Upper lobe of left lung (tissue), 6 donors: ENCODE data around the gene ADGRD2. TPM values are rescaled to one million over a fixed set of nuclear protein-coding genes. Genes with fewer than 3 reads are reported as not detected.

Source experiments
- ATAC-seq, 2 donors: fragments of 200-7000 bp; cut with Tn5 transposase; one replicate each; pipeline ENCODE4 v1.9.1; 2022; ENCODE audit warnings: mild to moderate bottlenecking in 2 of 2, moderate library complexity in 2 of 2; ENCODE audit not compliant: low FRiP score in 2 of 2
- DNase-seq, 2 donors: peaks; one replicate each; pipeline ENCODE4 v3.0.0-alpha.2; 2019 to 2020
- H3K27ac ChIP-seq, 4 donors: fragments of 200-600 bp; sonication (generic); one replicate each; pipeline ENCODE4 v1.5.1; 2016 to 2019
- H3K27me3 ChIP-seq, 4 donors: fragments of 200-600 bp; sonication (generic); one replicate each; pipeline ENCODE4 v1.5.1; 2017 to 2019
- H3K36me3 ChIP-seq, 4 donors: fragments of 200-600 bp; sonication (generic); one replicate each; pipeline ENCODE4 v1.5.1; 2016 to 2019
- H3K4me1 ChIP-seq, 4 donors: fragments of 200-600 bp; sonication (generic); one replicate each; pipeline ENCODE4 v1.5.1; 2018 to 2019
- H3K4me3 ChIP-seq, 4 donors: fragments of 200-600 bp; sonication (generic); one replicate each; pipeline ENCODE4 v1.5.1; 2017 to 2019; ENCODE audit warnings: mild to moderate bottlenecking in 2 of 4, moderate library complexity in 1 of 4
- H3K9me3 ChIP-seq, 4 donors: fragments of 200-600 bp; sonication (generic); one replicate each; pipeline ENCODE4 v1.5.1; 2018 to 2019
- EP300 ChIP-seq, 4 donors: sonication (generic); formaldehyde crosslinking; IDR thresholded peaks; one replicate each; pipeline ENCODE4 v1.5.1; 2017; ENCODE audit warnings: antibody characterized with exemption in 4 of 4, control low read depth in 2 of 4
- POLR2A ChIP-seq, 4 donors: fragments of 450-650 bp; IDR thresholded peaks; one replicate each; pipeline ENCODE4 v1.5.1; 2016 to 2017; ENCODE audit warnings: antibody characterized with exemption in 4 of 4, mild to moderate bottlenecking in 2 of 4
- POLR2AphosphoS5 ChIP-seq, 2 donors: sonication (generic); formaldehyde crosslinking; IDR thresholded peaks; one replicate each; pipeline ENCODE4 v1.5.1; 2017; ENCODE audit warnings: antibody characterized with exemption in 2 of 2
- WGBS, 2 donors: methylation state at CpG; one replicate each; pipeline ENCODE4 v1.1.5; 2017 to 2018; 5-methylcytosine and 5-hydroxymethylcytosine counted together
- total RNA-seq, 6 donors: library from RNA; depleted of rRNA in 4 of 6; stranded (reverse); fragments of >200 nt in 4 of 6; gene quantifications; one replicate each; pipeline versions ENCODE4 v1.1.0 to v1.2.1, GENCODE V29; 2016 to 2021
- TF ChIP-seq, protein P1 (sequence below), 6 experiments: fragments of 450-650 bp in 4 of 6; fragments of 200-600 bp in 2 of 6; sonication (generic) in 2 of 6; IDR thresholded peaks; one replicate each; pipeline ENCODE4 v1.5.1; 2016 to 2019; ENCODE audit warnings: antibody characterized with exemption in 6 of 6
- donor health status: DM: no; HTN: no; CAD: no; lungs with moderate emphysema.
- donor health status: DM: no; HTN: yes; CAD: no; lungs with severe emphysema.

The ADGRD2 gene
- total RNA-seq, 6 donors from 2014 or later: not detected

DNA sequence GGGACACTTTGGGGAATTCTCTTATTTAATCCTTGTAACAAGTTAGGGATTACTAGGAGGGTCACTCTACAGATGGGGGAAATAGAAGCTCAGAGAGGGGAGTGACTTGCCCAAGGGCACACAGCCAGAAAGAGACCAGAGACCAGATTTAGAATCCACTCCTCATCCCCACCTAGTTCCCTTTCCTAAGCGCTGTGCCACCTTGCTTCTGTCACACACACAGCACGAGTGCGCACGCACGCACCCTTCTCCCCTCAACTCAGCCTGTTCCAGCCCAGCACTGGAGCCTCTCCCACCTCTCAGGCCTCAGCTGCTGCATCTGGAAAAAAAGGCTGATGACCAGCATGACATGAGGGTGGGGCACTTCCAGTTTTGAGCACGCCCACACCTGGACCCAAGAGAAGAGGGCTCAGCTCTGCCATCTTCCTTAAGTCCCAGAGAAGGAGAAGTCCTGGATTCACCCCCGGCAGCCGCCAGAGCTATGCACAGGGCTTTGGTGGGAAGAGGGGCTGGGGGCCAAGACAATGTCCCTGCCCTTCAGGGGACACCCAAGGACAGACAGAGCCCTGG is 38.5 kb downstream of the ADGRD2 start:
- H3K9me3 ChIP-seq: no peaks in the 10 kb centered on the region
- TF ChIP-seq, protein P1, sequence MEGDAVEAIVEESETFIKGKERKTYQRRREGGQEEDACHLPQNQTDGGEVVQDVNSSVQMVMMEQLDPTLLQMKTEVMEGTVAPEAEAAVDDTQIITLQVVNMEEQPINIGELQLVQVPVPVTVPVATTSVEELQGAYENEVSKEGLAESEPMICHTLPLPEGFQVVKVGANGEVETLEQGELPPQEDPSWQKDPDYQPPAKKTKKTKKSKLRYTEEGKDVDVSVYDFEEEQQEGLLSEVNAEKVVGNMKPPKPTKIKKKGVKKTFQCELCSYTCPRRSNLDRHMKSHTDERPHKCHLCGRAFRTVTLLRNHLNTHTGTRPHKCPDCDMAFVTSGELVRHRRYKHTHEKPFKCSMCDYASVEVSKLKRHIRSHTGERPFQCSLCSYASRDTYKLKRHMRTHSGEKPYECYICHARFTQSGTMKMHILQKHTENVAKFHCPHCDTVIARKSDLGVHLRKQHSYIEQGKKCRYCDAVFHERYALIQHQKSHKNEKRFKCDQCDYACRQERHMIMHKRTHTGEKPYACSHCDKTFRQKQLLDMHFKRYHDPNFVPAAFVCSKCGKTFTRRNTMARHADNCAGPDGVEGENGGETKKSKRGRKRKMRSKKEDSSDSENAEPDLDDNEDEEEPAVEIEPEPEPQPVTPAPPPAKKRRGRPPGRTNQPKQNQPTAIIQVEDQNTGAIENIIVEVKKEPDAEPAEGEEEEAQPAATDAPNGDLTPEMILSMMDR (IDR thresholded peaks at IDR 0.05): no peak
- TF ChIP-seq POLR2A (IDR thresholded peaks at IDR 0.05): no peak
- no peak for TF ChIP-seq POLR2AphosphoS5 (IDR thresholded peaks at IDR 0.05)
- no peak for TF ChIP-seq EP300 (IDR thresholded peaks at IDR 0.05)
- H3K4me1 ChIP-seq: no peaks in the 10 kb centered on the region
- H3K4me3 ChIP-seq: no peak overlapping the region
- DNase-seq (no peak), ATAC-seq (no peak)
- H3K27ac ChIP-seq: no peak overlapping the region
- peaks cover 0 to 7% (median 0%) of the 10 kb centered on the region in 4 donors for H3K27me3 ChIP-seq
- H3K36me3 ChIP-seq: no peaks in the 10 kb centered on the region
- WGBS, 2 donors: 87 to 88% methylated on average over 6 to 8 of the region's 8 CpGs

DNA sequence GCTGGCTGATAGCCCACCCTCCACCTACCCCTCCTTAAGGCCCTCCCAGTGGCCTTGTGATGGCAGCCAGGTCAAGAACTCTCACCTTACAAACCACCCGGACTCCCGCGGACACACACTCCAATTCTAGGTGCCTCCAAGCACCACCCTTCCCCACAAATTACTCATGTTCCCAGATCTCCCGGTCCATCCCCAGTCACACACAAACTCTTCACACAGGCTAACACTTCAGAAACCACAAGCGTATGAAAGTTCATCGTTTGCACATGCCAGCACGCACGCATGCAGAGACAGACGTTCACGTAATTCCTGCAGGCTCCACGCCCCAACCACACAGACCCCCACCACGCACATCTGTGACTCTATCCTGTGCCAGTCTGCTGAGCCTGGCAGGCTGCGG is 39.0 kb downstream of the ADGRD2 start:
- DNase-seq: no peak
- 53 to 66% methylated on average over 12 to 13 of the region's 13 CpGs for WGBS, 2 donors
- Histone ChIP-seq H3K4me3 (no peak overlapping the region), H3K36me3 (no peaks in the 10 kb centered on the region), H3K27ac (no peak overlapping the region), H3K9me3 (no peaks in the 10 kb centered on the region), H3K27me3 (peaks cover 0 to 7% (median 0%) of the 10 kb centered on the region in 4 donors), H3K4me1 (no peaks in the 10 kb centered on the region)
- no peak for TF ChIP-seq EP300 (IDR thresholded peaks at IDR 0.05)
- no peak for TF ChIP-seq POLR2A (IDR thresholded peaks at IDR 0.05)
- TF ChIP-seq, protein P1 (IDR thresholded peaks at IDR 0.05): no peak
- no peak for TF ChIP-seq POLR2AphosphoS5 (IDR thresholded peaks at IDR 0.05)
- no peak for ATAC-seq

- Histone ChIP-seq H3K36me3 (no peaks in the 10 kb centered on the region), H3K4me3 (no peak overlapping the region), H3K27me3 (peaks cover 0 to 7% (median 0%) of the 10 kb centered on the region in 4 donors), H3K4me1 (no peaks in the 10 kb centered on the region), H3K9me3 (no peaks in the 10 kb centered on the region), H3K27ac (no peak overlapping the region)
- TF ChIP-seq, protein P1 (IDR thresholded peaks at IDR 0.05): no peak
- TF ChIP-seq POLR2A (IDR thresholded peaks at IDR 0.05): no peak
- no peak for TF ChIP-seq EP300 (IDR thresholded peaks at IDR 0.05)
- no peak for TF ChIP-seq POLR2AphosphoS5 (IDR thresholded peaks at IDR 0.05)
- DNase-seq: no peak
- no peak for ATAC-seq
- 80% methylated on average over 2 of the region's 2 CpGs for WGBS, 2 donors
Observed at GRCh38 chr9:124490004-124490403, 39.8 kb downstream of the ADGRD2 start.

DNA sequence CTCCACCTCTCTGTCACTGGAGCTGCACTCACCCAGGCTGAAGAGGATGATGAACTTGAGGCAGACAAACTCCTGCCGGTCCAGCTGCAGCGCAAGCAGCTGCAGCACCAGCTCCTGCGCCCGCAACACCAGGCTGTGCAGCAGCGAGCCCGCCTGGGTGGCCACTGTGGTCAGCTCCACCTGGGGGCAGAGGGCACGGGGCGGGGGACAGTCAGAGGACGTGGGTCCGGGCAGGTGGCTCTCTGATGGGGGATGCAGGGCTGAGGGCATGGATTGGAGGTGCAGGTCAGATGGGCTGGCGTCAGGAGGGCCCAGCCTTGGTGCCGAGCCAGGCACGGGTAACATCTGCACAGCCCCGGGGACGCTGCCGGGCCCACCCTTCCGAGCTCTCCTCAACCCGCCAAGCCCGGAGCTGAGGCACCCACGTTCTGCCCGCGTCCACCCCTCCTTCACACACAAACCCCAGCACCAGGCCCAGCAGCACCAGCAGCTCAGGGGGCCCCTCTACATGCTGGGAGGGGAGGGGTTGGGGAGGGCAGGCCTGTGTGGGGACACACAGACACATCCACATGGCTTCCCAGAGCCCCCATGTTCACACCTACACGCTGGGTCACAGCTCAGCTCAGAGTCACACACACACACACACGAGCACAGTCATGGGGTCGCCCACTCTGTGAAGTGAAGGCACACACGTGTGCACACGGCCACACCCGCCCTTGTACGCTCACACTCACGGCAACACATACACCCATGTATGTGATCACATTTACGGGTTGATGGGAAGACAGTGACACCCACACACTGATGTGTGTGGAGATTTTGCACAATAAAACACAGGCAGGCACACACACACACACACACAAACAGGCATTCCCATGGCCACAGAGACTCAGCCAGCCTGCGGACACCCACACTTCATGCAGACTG is 41.1 kb downstream of the ADGRD2 start:
- Histone ChIP-seq H3K4me3 (no peak overlapping the region), H3K36me3 (no peaks in the 10 kb centered on the region), H3K27me3 (peaks cover 0 to 7% (median 0%) of the 10 kb centered on the region in 4 donors), H3K4me1 (no peaks in the 10 kb centered on the region), H3K27ac (no peak overlapping the region), H3K9me3 (no peaks in the 10 kb centered on the region)
- TF ChIP-seq, protein P1 (IDR thresholded peaks at IDR 0.05): no peak
- TF ChIP-seq POLR2AphosphoS5 (IDR thresholded peaks at IDR 0.05) (no peak), EP300 (IDR thresholded peaks at IDR 0.05) (no peak), POLR2A (IDR thresholded peaks at IDR 0.05) (no peak)
- DNase-seq (peak in 1 of 2 donors; percentile 72), ATAC-seq (no peak)
- 83 to 88% methylated on average over 12 to 32 of the region's 32 CpGs for WGBS, 2 donors
